B cell (primary cell): Measurements from ENCODE around the gene LRRC3. TPM values are rescaled to one million over a fixed set of nuclear protein-coding genes. Genes with fewer than 3 reads are reported as not detected.

Experiments
- ATAC-seq: fragments of 200-7000 bp; cut with Tn5 transposase; one replicate; pipeline ENCODE4 v1.10.0; 2021; ENCODE audit warnings: low read depth, mild to moderate bottlenecking, moderate number of reproducible peaks, moderate library complexity
- CTCF ChIA-PET: fragments of 350-600 bp; sonication (Branson Sonifier 250); formaldehyde crosslinking; loops from one replicate; lab custom pipeline; 2021; ENCODE audit warnings: antibody characterized with exemption, inconsistent platforms; lab: Charles Lee
- POLR2A ChIA-PET: fragments of 350-600 bp; sonication (Branson Sonifier 250); formaldehyde crosslinking; loops from one replicate; lab custom pipeline; 2021; ENCODE audit warnings: antibody characterized with exemption; lab: Charles Lee
- DNase-seq: peaks from one replicate; pipeline ENCODE4 v3.0.0; 2013
- H2AFZ ChIP-seq: 2 replicates; pipeline ENCODE4 v1.6.1; 2012; ENCODE audit warnings: mild to moderate bottlenecking, low read depth, low read length; ENCODE audit not compliant: insufficient read depth, poor library complexity, severe bottlenecking
- H3K27ac ChIP-seq, 2 donors: 1 replicate in 1 of 2; 2 replicates in 1 of 2; pipeline ENCODE4 v1.5.1; 2012 to 2013; ENCODE audit warnings: low read length in 2 of 2, mild to moderate bottlenecking in 2 of 2, moderate library complexity in 1 of 2
- H3K27me3 ChIP-seq, 4 experiments: fragments of 200-600 bp in 1 of 4; sonication (generic) in 1 of 4; replicated peaks in 1 of 4; 1 replicate in 2 of 4; 2 replicates in 2 of 4; pipeline versions ENCODE4 v1.6.1 to v1.7.0; 2013 to 2016; ENCODE audit warnings: low read length in 3 of 4, mild to moderate bottlenecking in 2 of 4, mixed read lengths in 1 of 4, moderate library complexity in 1 of 4; ENCODE audit not compliant: insufficient read depth in 4 of 4, control insufficient read depth in 3 of 4; ENCODE audit errors: control extremely low read depth in 1 of 4
- H3K36me3 ChIP-seq, 2 experiments: replicated peaks in 1 of 2; 1 replicate in 1 of 2; 2 replicates in 1 of 2; pipeline versions ENCODE4 v1.6.1 to v1.7.1; 2013; ENCODE audit warnings: low read length in 1 of 2; ENCODE audit not compliant: insufficient read depth in 2 of 2, control insufficient read depth in 1 of 2; ENCODE audit errors: control extremely low read depth in 1 of 2, extremely low read depth in 1 of 2
- H3K4me1 ChIP-seq, 2 donors: fragments of 200-600 bp in 1 of 2; sonication (generic) in 1 of 2; 1 replicate in 1 of 2; 2 replicates in 1 of 2; pipeline versions ENCODE4 v1.5.1 to v1.6.1; 2013 to 2017; ENCODE audit warnings: low read length in 2 of 2; ENCODE audit not compliant: control insufficient read depth in 2 of 2, insufficient read depth in 2 of 2
- H3K4me2 ChIP-seq: replicated peaks from 2 replicates; pipeline ENCODE3; 2012; ENCODE audit warnings: mild to moderate bottlenecking, low read depth, low read length; ENCODE audit not compliant: poor library complexity, severe bottlenecking
- H3K4me3 ChIP-seq, 5 experiments: fragments of 200-600 bp in 1 of 5; sonication (generic) in 1 of 5; 1 replicate in 3 of 5; 2 replicates in 2 of 5; pipeline versions ENCODE4 v1.5.1 to v1.7.0; 2011 to 2016; ENCODE audit warnings: low read length in 4 of 5, mild to moderate bottlenecking in 4 of 5, low read depth in 2 of 5, control low read depth in 1 of 5, moderate library complexity in 1 of 5; ENCODE audit not compliant: insufficient read depth in 1 of 5; ENCODE audit errors: control extremely low read depth in 1 of 5, extremely low read depth in 1 of 5
- H3K79me2 ChIP-seq: fragments of 200-600 bp; sonication (generic); one replicate; pipeline ENCODE4 v1.6.0; 2016; ENCODE audit warnings: low read length; ENCODE audit not compliant: control insufficient read depth, insufficient read depth
- H3K9ac ChIP-seq: fragments of 200-600 bp; sonication (generic); 2 replicates; pipeline ENCODE4 v1.6.1; 2017; ENCODE audit warnings: mild to moderate bottlenecking, low read length, moderate library complexity
- H3K9me3 ChIP-seq, 3 donors: one replicate each; pipeline versions ENCODE4 v1.6.1 to v1.7.1; 2013; ENCODE audit warnings: low read length in 2 of 3; ENCODE audit not compliant: control insufficient read depth in 2 of 3, insufficient read depth in 1 of 3; ENCODE audit errors: control extremely low read depth in 1 of 3
- H4K20me1 ChIP-seq: 2 replicates; pipeline ENCODE4 v1.6.0; 2012; ENCODE audit warnings: mild to moderate bottlenecking, low read length; ENCODE audit not compliant: insufficient read depth, control insufficient read depth, poor library complexity, severe bottlenecking
- H3K27ac Mint-ChIP-seq: one replicate; pipeline ENCODE4 v1.8.0; 2021; ENCODE audit warnings: mixed read lengths
- H3K27me3 Mint-ChIP-seq: one replicate; pipeline ENCODE4 v1.8.0; 2021; ENCODE audit warnings: mixed read lengths
- H3K4me1 Mint-ChIP-seq: one replicate; pipeline ENCODE4 v1.8.0; 2021; ENCODE audit warnings: mixed read lengths
- H3K4me3 Mint-ChIP-seq: one replicate; pipeline ENCODE4 v1.8.0; 2021; ENCODE audit warnings: mixed read lengths
- H3K9me3 Mint-ChIP-seq: one replicate; pipeline ENCODE4 v1.8.0; 2022; ENCODE audit warnings: mixed read lengths; ENCODE audit not compliant: insufficient read depth
- EZH2 ChIP-seq: IDR thresholded peaks from 2 replicates; pipeline ENCODE4 v1.6.1; 2012; ENCODE audit warnings: borderline replicate concordance, low read depth, mild to moderate bottlenecking, moderate library complexity, low read length; ENCODE audit not compliant: insufficient read depth, poor library complexity, severe bottlenecking
- WGBS: methylation state at CpG from one replicate; pipeline ENCODE4 v1.1.5; 2013; ENCODE audit warnings: missing lambda C conversion rate; ENCODE audit not compliant: insufficient coverage; 5-methylcytosine and 5-hydroxymethylcytosine counted together
- intact Hi-C: fragments of 100-400 bp; cut with micrococcal nuclease; formaldehyde crosslinking; loops from one replicate; pipeline ENCODE4 v1.10.0; 2022
- polyA plus RNA-seq: library from polyadenylated mRNA; depleted of rRNA; stranded (reverse); fragments of >200 nt; gene quantifications from 2 replicates; pipeline ENCODE4 v1.2.3, GENCODE V29; 2012
- total RNA-seq, 2 donors: library from RNA; stranded (reverse); fragments of 120-200 nt in 1 of 2; gene quantifications; 1 replicate in 1 of 2; 2 replicates in 1 of 2; pipeline versions ENCODE4 v1.2.3 to v1.2.4, GENCODE V29; 2013 to 2022
- TF ChIP-seq, protein P1 (sequence below): fragments of 200-600 bp; IDR thresholded peaks from one replicate; pipeline ENCODE4 v1.8.0; 2022; ENCODE audit warnings: antibody characterized with exemption, mild to moderate bottlenecking

Gene LRRC3
- total and polyA plus RNA-seq, 2 donors (not counting 1 experiment from before 2014, with no cell fraction given), result 0.46 to 3.3 TPM

DNA sequence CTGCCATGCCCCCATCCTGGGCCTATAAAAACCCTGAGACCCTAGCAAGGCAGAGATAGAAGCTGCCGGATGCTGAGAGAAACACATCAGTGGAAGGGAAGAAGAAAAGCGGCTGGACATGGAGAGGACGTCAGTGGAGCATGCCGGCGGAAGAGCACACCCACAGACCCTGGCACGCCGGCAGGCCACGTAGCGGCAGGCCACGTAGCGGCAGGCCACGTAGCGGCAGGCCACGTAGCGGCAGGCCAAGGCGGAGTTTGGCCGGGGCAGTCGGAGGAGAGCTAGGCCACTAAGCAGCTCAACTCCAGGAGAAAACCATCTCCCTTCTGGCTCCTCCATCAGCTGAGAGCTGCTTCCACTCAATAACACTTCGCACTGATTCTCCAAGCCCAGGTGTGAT lies 35.1 kb downstream of the LRRC3 start:
- ChIA-PET CTCF (interaction anchor here (0.6 to 1.6 kb wide), 3 partner anchors 10 to 1905 kb away, joined by 3 read pairs; no protein-coding TSS in a partner anchor), POLR2A (no interaction called here)
- ATAC-seq (no peak), DNase-seq (no peak)
- Histone ChIP-seq H3K4me1 (no peaks in the 10 kb centered on the region), H3K27ac (no peak overlapping the region), H3K4me2 (no peak overlapping the region), H3K79me2 (no peaks in the 10 kb centered on the region), H3K27me3 (peaks cover 0 to 16% (median 0%) of the 10 kb centered on the region in 4 experiments), H3K9me3 (peaks cover 3 to 22% (median 13%) of the 10 kb centered on the region in 3 donors), H3K9ac (no peak overlapping the region), H3K36me3 (no peaks in the 10 kb centered on the region), H3K4me3 (no peak overlapping the region), H4K20me1 (no peaks in the 10 kb centered on the region), H2AFZ (no peak overlapping the region)
- WGBS, result 96% methylated on average over 12 of the region's 19 CpGs
- intact Hi-C loops, result no loop called here
- Mint-ChIP-seq H3K9me3 (peaks cover 7% of the 10 kb centered on the region), H3K27ac (no peak overlapping the region), H3K4me3 (no peak overlapping the region), H3K27me3 (peaks cover 31% of the 10 kb centered on the region), H3K4me1 (no peaks in the 10 kb centered on the region)
- TF ChIP-seq, protein P1, sequence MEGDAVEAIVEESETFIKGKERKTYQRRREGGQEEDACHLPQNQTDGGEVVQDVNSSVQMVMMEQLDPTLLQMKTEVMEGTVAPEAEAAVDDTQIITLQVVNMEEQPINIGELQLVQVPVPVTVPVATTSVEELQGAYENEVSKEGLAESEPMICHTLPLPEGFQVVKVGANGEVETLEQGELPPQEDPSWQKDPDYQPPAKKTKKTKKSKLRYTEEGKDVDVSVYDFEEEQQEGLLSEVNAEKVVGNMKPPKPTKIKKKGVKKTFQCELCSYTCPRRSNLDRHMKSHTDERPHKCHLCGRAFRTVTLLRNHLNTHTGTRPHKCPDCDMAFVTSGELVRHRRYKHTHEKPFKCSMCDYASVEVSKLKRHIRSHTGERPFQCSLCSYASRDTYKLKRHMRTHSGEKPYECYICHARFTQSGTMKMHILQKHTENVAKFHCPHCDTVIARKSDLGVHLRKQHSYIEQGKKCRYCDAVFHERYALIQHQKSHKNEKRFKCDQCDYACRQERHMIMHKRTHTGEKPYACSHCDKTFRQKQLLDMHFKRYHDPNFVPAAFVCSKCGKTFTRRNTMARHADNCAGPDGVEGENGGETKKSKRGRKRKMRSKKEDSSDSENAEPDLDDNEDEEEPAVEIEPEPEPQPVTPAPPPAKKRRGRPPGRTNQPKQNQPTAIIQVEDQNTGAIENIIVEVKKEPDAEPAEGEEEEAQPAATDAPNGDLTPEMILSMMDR, result no peak
- TF ChIP-seq EZH2, result no peak

GRCh38 chr21:44490816-44491215 lies 35.5 kb downstream of the LRRC3 start:
- CTCF ChIA-PET, result no interaction called here
- no peak for ATAC-seq
- POLR2A ChIA-PET, result no interaction called here

More at GRCh38 chr21:44490816-44491215, 35.5 kb downstream of the LRRC3 start:
- H3K9ac ChIP-seq, result no peak overlapping the region
- no peak overlapping the region for H3K4me3 Mint-ChIP-seq
- no peak overlapping the region for H3K4me3 ChIP-seq
- no peak overlapping the region for H3K27ac ChIP-seq
- H3K36me3 ChIP-seq, result no peaks in the 10 kb centered on the region
- H3K27me3 Mint-ChIP-seq, result peaks cover 35% of the 10 kb centered on the region
- H3K27ac Mint-ChIP-seq, result no peak overlapping the region
- H3K9me3 Mint-ChIP-seq, result peaks cover 7% of the 10 kb centered on the region
- intact Hi-C loops, result no loop called here
- no peak overlapping the region for H3K4me2 ChIP-seq
- H3K79me2 ChIP-seq, result no peaks in the 10 kb centered on the region
- no peak overlapping the region for H2AFZ ChIP-seq
- 68% methylated on average over 3 of the region's 9 CpGs for WGBS
- peaks cover 3 to 22% (median 13%) of the 10 kb centered on the region in 3 donors for H3K9me3 ChIP-seq
- no peak for DNase-seq
- TF ChIP-seq, protein P1, result no peak
- no peak for TF ChIP-seq EZH2
- H3K27me3 ChIP-seq, result peaks cover 0 to 16% (median 0%) of the 10 kb centered on the region in 4 experiments
- no peaks in the 10 kb centered on the region for H4K20me1 ChIP-seq
- no peaks in the 10 kb centered on the region for H3K4me1 ChIP-seq
- no peaks in the 10 kb centered on the region for H3K4me1 Mint-ChIP-seq
